ENCODE measurements around the gene GNPNAT1.

Gene GNPNAT1

GRCh38 chr14:52755607-52756316, 35.6 kb downstream of the GNPNAT1 start:
- no peak for TF ChIP-seq CTCF (IDR thresholded peaks at IDR 0.05; ENCODE audit: low read depth, low read length, missing control alignments)
- DNase-seq (ENCODE audit: low read depth) = no peak
- H3K4me3 ChIP-seq (ENCODE audit: low read depth, low read length) = no peak overlapping the region

GRCh38 chr14:52748647-52749292, 42.6 kb downstream of the GNPNAT1 start:
- TF ChIP-seq CTCF (IDR thresholded peaks at IDR 0.05; ENCODE audit: low read depth, low read length, missing control alignments) = no peak
- DNase-seq (ENCODE audit: low read depth) = no peak
- H3K4me3 ChIP-seq (ENCODE audit: low read depth, low read length) = no peak overlapping the region

- no peak for DNase-seq (ENCODE audit: low read depth)
- H3K4me3 ChIP-seq (ENCODE audit: low read depth, low read length) = no peak overlapping the region; the same call in 1 of the 2 replicates
- TF ChIP-seq CTCF (IDR thresholded peaks at IDR 0.05; ENCODE audit: low read depth, low read length, missing control alignments) = no peak
Measured at GRCh38 chr14:52741865-52742264, 49.5 kb downstream of the GNPNAT1 start.

DNA sequence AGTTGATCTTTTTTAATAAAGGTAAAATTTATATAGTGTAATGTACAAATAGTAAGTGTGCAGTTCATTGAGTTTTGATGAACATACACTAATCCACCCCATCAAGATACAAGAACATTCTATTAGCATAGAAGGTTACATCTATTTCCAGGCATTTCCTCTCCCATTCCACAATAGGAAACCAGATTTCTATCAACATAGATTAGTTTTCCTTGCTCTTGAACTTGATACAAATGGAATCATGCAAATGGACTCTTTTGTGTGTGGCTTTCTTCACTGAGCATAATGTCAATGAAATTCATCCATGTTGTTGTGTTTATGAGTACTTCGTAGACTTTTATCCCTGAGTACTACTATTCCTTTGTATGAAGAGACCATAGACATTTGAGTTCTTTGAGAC, 50.7 kb downstream of the GNPNAT1 start:
- no peak overlapping the region for H3K4me3 ChIP-seq (ENCODE audit: low read depth, low read length)
- TF ChIP-seq CTCF (IDR thresholded peaks at IDR 0.05; ENCODE audit: low read depth, low read length, missing control alignments) = no peak
- no peak for DNase-seq (ENCODE audit: low read depth)

- no peak for TF ChIP-seq CTCF (IDR thresholded peaks at IDR 0.05; ENCODE audit: low read depth, low read length, missing control alignments)
- H3K4me3 ChIP-seq (ENCODE audit: low read depth, low read length) = no peak overlapping the region
- DNase-seq (ENCODE audit: low read depth) = no peak
Measured at GRCh38 chr14:52738409-52738808, 53.0 kb downstream of the GNPNAT1 start.

DNA sequence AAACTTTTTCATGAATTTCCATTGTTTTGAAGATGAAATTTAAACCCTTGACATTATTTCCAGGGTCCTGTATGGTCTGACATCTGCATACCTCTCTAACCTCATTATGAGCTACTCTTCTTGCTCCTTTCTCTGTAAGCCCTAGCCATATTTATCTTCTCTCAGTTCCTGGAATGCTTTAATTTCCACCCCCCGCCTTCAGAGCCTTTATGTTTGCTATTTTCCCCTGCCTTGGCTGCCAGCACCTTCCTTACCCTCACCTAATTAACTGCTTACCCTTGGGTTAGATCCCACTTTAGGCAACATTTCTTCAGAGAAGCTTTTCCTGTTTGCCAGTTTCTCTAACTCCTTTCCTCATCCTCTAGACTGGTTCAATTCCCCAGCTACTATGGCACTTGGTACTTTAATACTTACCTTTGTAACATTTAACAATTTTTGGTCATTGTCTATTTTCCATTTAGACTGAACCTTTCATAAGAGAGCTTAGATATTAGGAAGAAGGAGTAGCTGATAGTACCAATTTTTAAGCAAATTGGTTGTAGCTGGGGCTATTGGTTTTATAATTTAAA, 55.4 kb downstream of the GNPNAT1 start:
- H3K4me3 ChIP-seq (ENCODE audit: low read depth, low read length) = no peak overlapping the region
- TF ChIP-seq CTCF (IDR thresholded peaks at IDR 0.05; ENCODE audit: low read depth, low read length, missing control alignments) = no peak
- DNase-seq (ENCODE audit: low read depth) = no peak

Data from GM12864 (cell line).